PC-3 (cell line): ENCODE data around the gene NAGPA.

Experiments used
- CTCF ChIP-seq: fragments of 300-600 bp; sonication (generic); conservative IDR thresholded peaks from 2 replicates; pipeline ENCODE4 v1.5.1; 2017; ENCODE audit warnings: antibody characterized with exemption, low read depth, mild to moderate bottlenecking, low read length
- EZH2 ChIP-seq: fragments of 300-600 bp; sonication (generic); IDR thresholded peaks from one replicate; pipeline ENCODE4 v1.6.1; 2017; ENCODE audit warnings: antibody characterized with exemption, mild to moderate bottlenecking, low read length; ENCODE audit not compliant: unreplicated experiment
- EZH2phosphoT487 ChIP-seq: fragments of 300-600 bp; sonication (generic); IDR thresholded peaks from 2 replicates; pipeline ENCODE4 v1.6.1; 2018; ENCODE audit warnings: mild to moderate bottlenecking, antibody characterized with exemption, low read length, borderline replicate concordance

GRCh38 chr16:5018793-5019192 lies 14.9 kb downstream of the NAGPA start:
- TF ChIP-seq CTCF (no peak), EZH2phosphoT487 (no peak), EZH2 (no peak)
